ENCODE data around the gene ABI3. TPM values are rescaled to one million over a fixed set of nuclear protein-coding genes. Genes with fewer than 3 reads are reported as not detected.

Gene ABI3
- total RNA-seq, 1 experiment from 2014 or later = not detected

- no peaks in the 10 kb centered on the region for H3K79me2 ChIP-seq (ENCODE audit: low read length)
- CTCF ChIA-PET = interaction anchor here (0.6 kb wide), 1 partner anchor 904 kb away, joined by 3 read pairs; no protein-coding TSS in a partner anchor
- no peaks in the 10 kb centered on the region for H3K9me2 ChIP-seq (replicated peaks; ENCODE audit: low read length)
- no peaks in the 10 kb centered on the region for H3K36me3 ChIP-seq (ENCODE audit: low read depth, low read length)
- peak overlapping the region; percentile 63 for H2AFZ ChIP-seq (ENCODE audit: low read length)
- no peaks in the 10 kb centered on the region for H3K9me3 ChIP-seq (ENCODE audit: low read length)
- no peak overlapping the region for H3K27ac ChIP-seq (ENCODE audit: low read length)
- intact Hi-C loops (cut with micrococcal nuclease) = no loop called here
- H3F3A ChIP-seq (ENCODE audit: low read length, unreplicated experiment) = no peaks in the 10 kb centered on the region
- no TSS peak for BruUV-seq (replicated peaks)
- H3K27me3 ChIP-seq (ENCODE audit: low read length) = no peaks in the 10 kb centered on the region
- DNase-seq = peak; percentile 55
- no peak overlapping the region for H3K4me3 ChIP-seq (ENCODE audit: low read length)
- H3K4me1 ChIP-seq (ENCODE audit: insufficient read depth, low read length) = peaks cover 11% of the 10 kb centered on the region
- no peak for ATAC-seq
- no peak for TF ChIP-seq EZH2 (IDR thresholded peaks at IDR 0.05; ENCODE audit: low read length, unreplicated experiment)
- no peak for TF ChIP-seq EZH2phosphoT487 (IDR thresholded peaks at IDR 0.05; ENCODE audit: borderline replicate concordance, low read length)
- TF ChIP-seq CTCF (conservative IDR thresholded peaks at IDR 0.05; ENCODE audit: low read depth, low read length) = no peak
- H4K20me1 ChIP-seq (ENCODE audit: low read length) = no peaks in the 10 kb centered on the region
- no peak overlapping the region for H3K9ac ChIP-seq (ENCODE audit: low read length)
- POLR2A ChIA-PET (ENCODE audit: unreplicated experiment) = no interaction called here
- H3K4me2 ChIP-seq (ENCODE audit: low read length) = no peak overlapping the region
These were observed 13.0 kb upstream of the ABI3 start for GRCh38 chr17:49197346-49197998.

GRCh38 chr17:49198211-49198610 is 12.3 kb upstream of the ABI3 start:
- intact Hi-C loops (cut with micrococcal nuclease) = no loop called here
- Histone ChIP-seq H3K79me2 (ENCODE audit: low read length) (no peaks in the 10 kb centered on the region), H3K36me3 (ENCODE audit: low read depth, low read length) (no peaks in the 10 kb centered on the region), H3K27ac (ENCODE audit: low read length) (no peak overlapping the region), H3F3A (ENCODE audit: low read length, unreplicated experiment) (no peaks in the 10 kb centered on the region), H3K9ac (ENCODE audit: low read length) (no peak overlapping the region), H3K4me3 (ENCODE audit: low read length) (no peak overlapping the region), H3K9me3 (ENCODE audit: low read length) (no peaks in the 10 kb centered on the region), H3K9me2 (replicated peaks; ENCODE audit: low read length) (no peaks in the 10 kb centered on the region), H3K27me3 (ENCODE audit: low read length) (peaks cover 2% of the 10 kb centered on the region; the same call in 1 of the 2 replicates), H3K4me1 (ENCODE audit: insufficient read depth, low read length) (peaks cover 11% of the 10 kb centered on the region), H4K20me1 (ENCODE audit: low read length) (no peaks in the 10 kb centered on the region), H2AFZ (ENCODE audit: low read length) (no peak overlapping the region), H3K4me2 (ENCODE audit: low read length) (no peak overlapping the region)
- CTCF ChIA-PET = interaction anchor here (0.6 kb wide), 1 partner anchor 25 kb away, joined by 4 read pairs; no protein-coding TSS in a partner anchor
- POLR2A ChIA-PET (ENCODE audit: unreplicated experiment) = no interaction called here
- BruUV-seq (replicated peaks) = no TSS peak
- ATAC-seq (no peak), DNase-seq (no peak)
- TF ChIP-seq CTCF (conservative IDR thresholded peaks at IDR 0.05; ENCODE audit: low read depth, low read length) (no peak), EZH2 (IDR thresholded peaks at IDR 0.05; ENCODE audit: low read length, unreplicated experiment) (no peak), EZH2phosphoT487 (IDR thresholded peaks at IDR 0.05; ENCODE audit: borderline replicate concordance, low read length) (no peak)

GRCh38 chr17:49200423-49201083 is 10.0 kb upstream of the ABI3 start:
- H2AFZ ChIP-seq (ENCODE audit: low read length) = no peak overlapping the region
- H3K9ac ChIP-seq (ENCODE audit: low read length) = no peak overlapping the region
- no peaks in the 10 kb centered on the region for H3K36me3 ChIP-seq (ENCODE audit: low read depth, low read length)
- no peak for DNase-seq
- no peak for ATAC-seq
- TF ChIP-seq CTCF (conservative IDR thresholded peaks at IDR 0.05; ENCODE audit: low read depth, low read length) (no peak), EZH2 (IDR thresholded peaks at IDR 0.05; ENCODE audit: low read length, unreplicated experiment) (no peak)
- CTCF ChIA-PET = no interaction called here
- H4K20me1 ChIP-seq (ENCODE audit: low read length) = no peaks in the 10 kb centered on the region
- H3K9me2 ChIP-seq (replicated peaks; ENCODE audit: low read length) = no peaks in the 10 kb centered on the region
- intact Hi-C loops (cut with micrococcal nuclease) = no loop called here
- H3K4me1 ChIP-seq (ENCODE audit: insufficient read depth, low read length) = peaks cover 8% of the 10 kb centered on the region
- H3K27me3 ChIP-seq (ENCODE audit: low read length) = peaks cover 17% of the 10 kb centered on the region; the same call in 1 of the 2 replicates
- POLR2A ChIA-PET (ENCODE audit: unreplicated experiment) = no interaction called here
- H3K9me3 ChIP-seq (ENCODE audit: low read length) = no peaks in the 10 kb centered on the region
- H3F3A ChIP-seq (ENCODE audit: low read length, unreplicated experiment) = no peaks in the 10 kb centered on the region
- H3K79me2 ChIP-seq (ENCODE audit: low read length) = no peaks in the 10 kb centered on the region
- no peak overlapping the region for H3K4me2 ChIP-seq (ENCODE audit: low read length)
- no peak overlapping the region for H3K27ac ChIP-seq (ENCODE audit: low read length)
- BruUV-seq (replicated peaks) = no TSS peak
- H3K4me3 ChIP-seq (ENCODE audit: low read length) = no peak overlapping the region

All from PC-3 (cell line).